ENCODE data around the gene CDH16. TPM values are rescaled to one million over a fixed set of nuclear protein-coding genes. Genes with fewer than 3 reads are reported as not detected.
"Not testable (repeated sequence)": the region's sequence is repeated elsewhere in the genome, so short reads cannot be mapped to it uniquely, and the experiment has no call there.

The CDH16 gene
- total RNA-seq, 1 experiment from 2014 or later: not detected

GRCh38 chr16:66956154-66956457, 37.4 kb upstream of the CDH16 start:
- not testable (repeated sequence) for H3K9me3 ChIP-seq (ENCODE audit: low read length); H3K9me2 ChIP-seq (replicated peaks; ENCODE audit: insufficient read depth, low read length); H3K4me2 ChIP-seq (ENCODE audit: low read depth, low read length, poor library complexity, severe bottlenecking); H3K79me2 ChIP-seq (ENCODE audit: low read length); H3K36me3 ChIP-seq (ENCODE audit: insufficient read depth, low read length); H3K4me1 ChIP-seq (ENCODE audit: low read length); H3K27ac ChIP-seq (ENCODE audit: low read length); H3K27me3 ChIP-seq (ENCODE audit: low read length); H2AFZ ChIP-seq (ENCODE audit: low read length); DNase-seq; H4K20me1 ChIP-seq (ENCODE audit: insufficient read depth, low read depth, low read length); H3K9ac ChIP-seq (ENCODE audit: low read length); H3K4me3 ChIP-seq (ENCODE audit: low read length)

DNA sequence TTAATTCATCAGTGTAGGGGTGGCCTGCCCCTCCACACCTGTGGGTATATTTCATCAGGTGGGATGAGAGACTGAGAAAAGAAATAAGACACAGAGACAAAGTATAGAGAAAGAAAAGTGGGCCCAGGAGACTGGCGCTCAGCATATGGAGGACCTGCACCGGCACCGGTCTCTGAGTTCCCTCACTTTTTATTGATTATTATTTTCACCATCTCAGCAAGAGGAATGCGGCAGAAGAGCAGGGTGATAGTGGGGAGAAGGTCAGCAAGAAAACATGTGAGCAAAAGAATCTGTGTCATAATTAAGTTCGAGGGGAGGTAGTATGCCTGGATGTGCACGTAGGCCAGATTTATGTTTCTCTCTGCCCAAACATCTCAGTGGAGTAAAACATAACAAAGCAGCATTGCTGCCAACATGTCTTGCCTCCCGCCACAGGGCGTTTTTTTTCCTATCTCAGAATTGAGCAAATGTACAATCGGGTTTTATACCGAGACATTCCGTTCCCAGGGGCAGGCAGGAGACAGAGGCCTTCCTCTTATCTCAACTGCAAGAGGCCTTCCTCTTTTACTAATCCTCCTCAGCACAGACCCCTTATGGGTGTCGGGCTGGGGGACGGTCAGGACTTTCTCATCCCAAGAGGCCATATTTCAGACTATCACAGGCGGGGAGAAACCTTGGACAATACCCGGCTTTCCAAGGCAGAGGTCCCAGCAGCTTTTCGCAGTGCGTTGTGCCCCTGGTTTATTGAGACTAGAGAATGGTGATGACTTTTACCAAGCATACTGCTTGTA, 36.9 kb upstream of the CDH16 start:
- H2AFZ ChIP-seq (ENCODE audit: low read length); H3K27me3 ChIP-seq (ENCODE audit: low read length); H3K36me3 ChIP-seq (ENCODE audit: insufficient read depth, low read length); H3K9ac ChIP-seq (ENCODE audit: low read length); H3K4me3 ChIP-seq (ENCODE audit: low read length); H3K27ac ChIP-seq (ENCODE audit: low read length); H4K20me1 ChIP-seq (ENCODE audit: insufficient read depth, low read depth, low read length); H3K9me2 ChIP-seq (replicated peaks; ENCODE audit: insufficient read depth, low read length); H3K9me3 ChIP-seq (ENCODE audit: low read length); H3K4me1 ChIP-seq (ENCODE audit: low read length); DNase-seq; H3K4me2 ChIP-seq (ENCODE audit: low read depth, low read length, poor library complexity, severe bottlenecking); H3K79me2 ChIP-seq (ENCODE audit: low read length): not testable (repeated sequence)

- H3K9ac ChIP-seq (ENCODE audit: low read length): no peak overlapping the region
- no peaks in the 10 kb centered on the region for H3K79me2 ChIP-seq (ENCODE audit: low read length)
- H3K4me1 ChIP-seq (ENCODE audit: low read length): no peaks in the 10 kb centered on the region
- H3K36me3 ChIP-seq (ENCODE audit: insufficient read depth, low read length): no peaks in the 10 kb centered on the region
- no peak overlapping the region for H3K27ac ChIP-seq (ENCODE audit: low read length)
- no peaks in the 10 kb centered on the region for H3K9me2 ChIP-seq (replicated peaks; ENCODE audit: insufficient read depth, low read length)
- H3K4me2 ChIP-seq (ENCODE audit: low read depth, low read length, poor library complexity, severe bottlenecking): no peak overlapping the region
- H4K20me1 ChIP-seq (ENCODE audit: insufficient read depth, low read depth, low read length): no peaks in the 10 kb centered on the region
- no peaks in the 10 kb centered on the region for H3K9me3 ChIP-seq (ENCODE audit: low read length)
- peak; percentile 90 for DNase-seq
- no peaks in the 10 kb centered on the region for H3K27me3 ChIP-seq (ENCODE audit: low read length)
- no peak overlapping the region for H3K4me3 ChIP-seq (ENCODE audit: low read length)
- H2AFZ ChIP-seq (ENCODE audit: low read length): no peak overlapping the region
Measured at GRCh38 chr16:66954097-66954659, 35.5 kb upstream of the CDH16 start.

DNA sequence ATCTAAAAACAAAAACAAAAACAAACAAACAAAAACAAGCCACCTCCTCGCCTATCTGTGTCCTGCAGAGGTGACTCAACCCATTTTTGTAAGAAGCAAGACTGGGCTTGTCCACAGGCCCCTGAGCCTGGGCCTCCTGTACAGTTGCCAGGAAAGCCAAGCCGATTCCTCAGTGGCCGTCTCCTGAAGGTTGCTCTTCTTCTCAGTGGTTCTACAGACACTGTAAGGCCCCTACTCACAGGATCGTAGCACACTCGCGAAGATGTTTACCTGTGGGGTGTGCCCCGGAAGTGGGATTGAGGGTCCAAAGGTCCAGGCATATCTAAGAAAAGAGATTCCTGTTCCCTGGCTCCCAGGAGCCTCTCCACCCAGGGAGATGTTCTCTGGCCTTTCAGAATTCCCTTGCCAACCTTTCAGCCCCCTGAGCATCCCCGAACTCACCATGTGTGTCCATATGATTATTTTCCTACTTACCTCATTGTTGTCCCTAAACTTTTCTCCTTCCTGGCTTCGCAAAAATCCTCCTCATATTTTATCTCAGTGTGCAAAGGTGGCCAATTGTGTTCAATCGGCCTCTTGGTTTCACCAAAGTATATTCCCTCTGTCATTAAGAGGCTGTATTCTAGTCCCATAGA, 34.9 kb upstream of the CDH16 start:
- no peaks in the 10 kb centered on the region for H3K79me2 ChIP-seq (ENCODE audit: low read length)
- no peaks in the 10 kb centered on the region for H3K27me3 ChIP-seq (ENCODE audit: low read length)
- no peak overlapping the region for H3K4me3 ChIP-seq (ENCODE audit: low read length)
- H3K4me1 ChIP-seq (ENCODE audit: low read length): no peaks in the 10 kb centered on the region
- no peak overlapping the region for H3K27ac ChIP-seq (ENCODE audit: low read length)
- H3K9ac ChIP-seq (ENCODE audit: low read length): no peak overlapping the region
- H3K4me2 ChIP-seq (ENCODE audit: low read depth, low read length, poor library complexity, severe bottlenecking): no peak overlapping the region
- no peak overlapping the region for H2AFZ ChIP-seq (ENCODE audit: low read length)
- H3K9me2 ChIP-seq (replicated peaks; ENCODE audit: insufficient read depth, low read length): no peaks in the 10 kb centered on the region
- H4K20me1 ChIP-seq (ENCODE audit: insufficient read depth, low read depth, low read length): no peaks in the 10 kb centered on the region
- no peak for DNase-seq
- no peaks in the 10 kb centered on the region for H3K36me3 ChIP-seq (ENCODE audit: insufficient read depth, low read length)
- H3K9me3 ChIP-seq (ENCODE audit: low read length): no peaks in the 10 kb centered on the region

- no peaks in the 10 kb centered on the region for H3K9me3 ChIP-seq (ENCODE audit: low read length)
- no peaks in the 10 kb centered on the region for H3K36me3 ChIP-seq (ENCODE audit: insufficient read depth, low read length)
- H3K9ac ChIP-seq (ENCODE audit: low read length): no peak overlapping the region
- no peaks in the 10 kb centered on the region for H3K9me2 ChIP-seq (replicated peaks; ENCODE audit: insufficient read depth, low read length)
- no peak overlapping the region for H3K4me2 ChIP-seq (ENCODE audit: low read depth, low read length, poor library complexity, severe bottlenecking)
- H4K20me1 ChIP-seq (ENCODE audit: insufficient read depth, low read depth, low read length): no peaks in the 10 kb centered on the region
- no peak overlapping the region for H3K27ac ChIP-seq (ENCODE audit: low read length)
- H3K79me2 ChIP-seq (ENCODE audit: low read length): no peaks in the 10 kb centered on the region
- peaks cover 2% of the 10 kb centered on the region; the same call in 1 of the 2 replicates for H3K4me1 ChIP-seq (ENCODE audit: low read length)
- H2AFZ ChIP-seq (ENCODE audit: low read length): no peak overlapping the region
- H3K4me3 ChIP-seq (ENCODE audit: low read length): no peak overlapping the region
- no peaks in the 10 kb centered on the region for H3K27me3 ChIP-seq (ENCODE audit: low read length)
- no peak for DNase-seq
Measured at GRCh38 chr16:66952430-66953110, 33.9 kb upstream of the CDH16 start.

GRCh38 chr16:66950971-66951790, 32.5 kb upstream of the CDH16 start:
- Histone ChIP-seq H2AFZ (ENCODE audit: low read length) (no peak overlapping the region), H3K4me2 (ENCODE audit: low read depth, low read length, poor library complexity, severe bottlenecking) (no peak overlapping the region)

GRCh38 chr16:66950437-66950836, 31.8 kb upstream of the CDH16 start:
- Histone ChIP-seq H3K4me2 (ENCODE audit: low read depth, low read length, poor library complexity, severe bottlenecking) (no peak overlapping the region), H3K4me3 (ENCODE audit: low read length) (no peak overlapping the region), H3K9me3 (ENCODE audit: low read length) (no peaks in the 10 kb centered on the region), H3K27me3 (ENCODE audit: low read length) (no peaks in the 10 kb centered on the region), H3K9ac (ENCODE audit: low read length) (no peak overlapping the region), H3K9me2 (replicated peaks; ENCODE audit: insufficient read depth, low read length) (no peaks in the 10 kb centered on the region), H3K4me1 (ENCODE audit: low read length) (peaks cover 3% of the 10 kb centered on the region; the same call in 1 of the 2 replicates), H3K27ac (ENCODE audit: low read length) (no peak overlapping the region), H2AFZ (ENCODE audit: low read length) (no peak overlapping the region), H3K79me2 (ENCODE audit: low read length) (no peaks in the 10 kb centered on the region), H3K36me3 (ENCODE audit: insufficient read depth, low read length) (no peaks in the 10 kb centered on the region), H4K20me1 (ENCODE audit: insufficient read depth, low read depth, low read length) (no peaks in the 10 kb centered on the region)
- DNase-seq: no peak

More at GRCh38 chr16:66950971-66951790, 32.5 kb upstream of the CDH16 start:
- H3K27ac ChIP-seq (ENCODE audit: low read length): no peak overlapping the region
- no peaks in the 10 kb centered on the region for H3K9me3 ChIP-seq (ENCODE audit: low read length)
- H3K36me3 ChIP-seq (ENCODE audit: insufficient read depth, low read length): no peaks in the 10 kb centered on the region
- no peaks in the 10 kb centered on the region for H3K9me2 ChIP-seq (replicated peaks; ENCODE audit: insufficient read depth, low read length)
- H3K27me3 ChIP-seq (ENCODE audit: low read length): no peaks in the 10 kb centered on the region
- DNase-seq: no peak
- H3K4me3 ChIP-seq (ENCODE audit: low read length): no peak overlapping the region
- H3K79me2 ChIP-seq (ENCODE audit: low read length): no peaks in the 10 kb centered on the region
- no peaks in the 10 kb centered on the region for H4K20me1 ChIP-seq (ENCODE audit: insufficient read depth, low read depth, low read length)
- no peak overlapping the region for H3K9ac ChIP-seq (ENCODE audit: low read length)
- peaks cover 3% of the 10 kb centered on the region; the same call in 1 of the 2 replicates for H3K4me1 ChIP-seq (ENCODE audit: low read length)
